ENCODE results near the gene BACE1.

- TF ChIP-seq POLR2A (IDR thresholded peaks at IDR 0.05; ENCODE audit: low read depth, low read length) (no peak), POLR2AphosphoS5 (IDR thresholded peaks at IDR 0.05; ENCODE audit: low read depth, low read length) (no peak)
Measured at GRCh38 chr11:117356126-117356890, 40.3 kb upstream of the BACE1 start.

All from GM12892 (cell line).